GM23338 (cell line): ENCODE results near the gene DHDDS. TPM values are rescaled to one million over a fixed set of nuclear protein-coding genes. Genes with fewer than 3 reads are reported as not detected.

ENCODE experiments used
- ATAC-seq: fragments of 200-7000 bp; cut with Tn5 transposase; 3 replicates; pipeline ENCODE4 v1.9.1; 2020
- DNase-seq: peaks from one replicate; pipeline ENCODE4 v3.0.0-alpha.2; 2015; ENCODE audit warnings: low spot score
- H2AFZ ChIP-seq: fragments of 200-600 bp; sonication (generic); 2 replicates; pipeline ENCODE4 v1.8.0; 2016; ENCODE audit warnings: antibody characterized with exemption, mild to moderate bottlenecking, moderate library complexity
- H3F3A ChIP-seq: fragments of 200-600 bp; sonication (generic); replicated peaks from 2 replicates; pipeline ENCODE4 v1.8.0; 2017; ENCODE audit warnings: antibody characterized with exemption, mixed run types, low read depth
- H3K27ac ChIP-seq: fragments of 200-600 bp; sonication (generic); 2 replicates; pipeline ENCODE4 v1.6.1; 2016; ENCODE audit warnings: low read depth
- H3K27me3 ChIP-seq: fragments of 200-600 bp; sonication (generic); 2 replicates; pipeline ENCODE4 v1.8.0; 2016; ENCODE audit warnings: mild to moderate bottlenecking, mixed run types, moderate library complexity; ENCODE audit not compliant: insufficient read depth
- H3K36me3 ChIP-seq: fragments of 200-600 bp; sonication (generic); 2 replicates; pipeline ENCODE4 v1.8.0; 2016; ENCODE audit warnings: mild to moderate bottlenecking; ENCODE audit not compliant: insufficient read depth
- H3K4me1 ChIP-seq: fragments of 200-600 bp; sonication (generic); 2 replicates; pipeline ENCODE4 v1.8.0; 2016; ENCODE audit warnings: mild to moderate bottlenecking, moderate library complexity; ENCODE audit not compliant: insufficient read depth
- H3K4me2 ChIP-seq: fragments of 200-600 bp; sonication (generic); 2 replicates; pipeline ENCODE4 v1.7.1; 2017; ENCODE audit warnings: mixed run types
- H3K4me3 ChIP-seq: fragments of 200-600 bp; sonication (generic); 2 replicates; pipeline ENCODE4 v1.6.1; 2016; ENCODE audit warnings: mixed run types
- H3K79me2 ChIP-seq: fragments of 200-600 bp; sonication (generic); replicated peaks from 2 replicates; pipeline ENCODE4 v1.8.0; 2017; ENCODE audit warnings: mild to moderate bottlenecking; ENCODE audit not compliant: insufficient read depth
- H3K9me2 ChIP-seq: fragments of 200-600 bp; sonication (generic); 2 replicates; pipeline ENCODE4 v1.8.0; 2017; ENCODE audit not compliant: insufficient read depth
- H4K20me1 ChIP-seq: fragments of 200-600 bp; sonication (generic); replicated peaks from 2 replicates; pipeline ENCODE4 v1.8.0; 2017; ENCODE audit warnings: mild to moderate bottlenecking; ENCODE audit not compliant: insufficient read depth
- H3K27ac Mint-ChIP-seq: 2 replicates; pipeline ENCODE4 v1.8.0; 2020; ENCODE audit warnings: inconsistent platforms, mild to moderate bottlenecking, moderate library complexity, mixed read lengths
- H3K27me3 Mint-ChIP-seq: 3 replicates; pipeline ENCODE4 v1.8.0; 2022; ENCODE audit warnings: low read depth, mild to moderate bottlenecking, moderate library complexity, mixed read lengths, inconsistent platforms; ENCODE audit not compliant: insufficient read depth, poor library complexity
- H3K36me3 Mint-ChIP-seq: 3 replicates; pipeline ENCODE4 v1.8.0; 2021; ENCODE audit warnings: low read depth, mild to moderate bottlenecking, inconsistent platforms, moderate library complexity, mixed read lengths
- H3K4me1 Mint-ChIP-seq: 3 replicates; pipeline ENCODE4 v1.8.0; 2020; ENCODE audit warnings: mild to moderate bottlenecking, inconsistent platforms, mixed read lengths
- H3K4me3 Mint-ChIP-seq: 3 replicates; pipeline ENCODE4 v1.8.0; 2021; ENCODE audit warnings: moderate library complexity, mild to moderate bottlenecking, inconsistent platforms, mixed read lengths
- H3K9me3 Mint-ChIP-seq: 3 replicates; pipeline ENCODE4 v1.8.0; 2020; ENCODE audit warnings: moderate library complexity, mild to moderate bottlenecking, inconsistent platforms, mixed read lengths
- CREB1 ChIP-seq: fragments of 250-450 bp; sonication (Bioruptor Pico); IDR thresholded peaks from 2 replicates; pipeline ENCODE4 v1.5.0; 2020; ENCODE audit warnings: low read depth, mild to moderate bottlenecking, moderate library complexity
- CTCF ChIP-seq, 2 experiments: fragments of 200-600 bp in 1 of 2; sonication (generic) in 1 of 2; conservative IDR thresholded peaks; 2 replicates each; pipeline versions ENCODE4 v1.5.1 to v1.6.1; 2016 to 2017; ENCODE audit warnings: antibody characterized with exemption in 2 of 2, low read depth in 2 of 2, mild to moderate bottlenecking in 2 of 2, moderate library complexity in 1 of 2
- ETS1 ChIP-seq: IDR thresholded peaks from 2 replicates; pipeline ENCODE4 v1.6.1; 2016; ENCODE audit warnings: antibody characterized with exemption
- EZH2 ChIP-seq: fragments of 200-600 bp; sonication (generic); IDR thresholded peaks from one replicate; pipeline ENCODE4 v1.8.0; 2017; ENCODE audit warnings: antibody characterized with exemption, mild to moderate bottlenecking, low read depth; ENCODE audit not compliant: unreplicated experiment
- EZH2phosphoT487 ChIP-seq: fragments of 200-600 bp; sonication (generic); IDR thresholded peaks from one replicate; pipeline ENCODE4 v1.8.1; 2018; ENCODE audit warnings: antibody characterized with exemption; ENCODE audit not compliant: unreplicated experiment
- JUNB ChIP-seq: IDR thresholded peaks from one replicate; pipeline ENCODE4 v1.6.1; 2016; ENCODE audit warnings: antibody characterized with exemption; ENCODE audit not compliant: unreplicated experiment
- NANOG ChIP-seq: IDR thresholded peaks from 2 replicates; pipeline ENCODE4 v1.6.1; 2016; ENCODE audit warnings: antibody characterized with exemption, borderline replicate concordance
- POLR2AphosphoS5 ChIP-seq: IDR thresholded peaks from 2 replicates; pipeline ENCODE4 v1.6.1; 2016; ENCODE audit warnings: antibody characterized with exemption, low read depth
- REST ChIP-seq: IDR thresholded peaks from one replicate; pipeline ENCODE4 v1.6.1; 2018; ENCODE audit warnings: antibody characterized with exemption; ENCODE audit not compliant: unreplicated experiment
- STAT1 ChIP-seq: IDR thresholded peaks from one replicate; pipeline ENCODE4 v1.6.1; 2016; ENCODE audit warnings: antibody characterized with exemption; ENCODE audit not compliant: unreplicated experiment
- ZNF114 ChIP-seq: fragments of 250-450 bp; sonication (Bioruptor Pico); IDR thresholded peaks from 2 replicates; pipeline ENCODE4 v1.5.0; 2020; ENCODE audit warnings: mild to moderate bottlenecking, moderate library complexity
- ZNF331 ChIP-seq: fragments of 250-450 bp; sonication (Bioruptor Pico); IDR thresholded peaks from 2 replicates; pipeline ENCODE4 v1.5.0; 2020; ENCODE audit warnings: low read depth, mild to moderate bottlenecking, moderate library complexity
- ZNF462 ChIP-seq: fragments of 250-450 bp; sonication (Bioruptor Pico); IDR thresholded peaks from 2 replicates; pipeline ENCODE4 v1.5.0; 2020; ENCODE audit warnings: mild to moderate bottlenecking, moderate library complexity
- polyA plus RNA-seq: library from polyadenylated mRNA; unstranded; fragments of >200 nt; fragmentation: Nextera tagmentation; extraction: Ambion mirVana; gene quantifications from 2 replicates; pipeline ENCODE4 v1.2.1, GENCODE V29; 2016
- total RNA-seq: library from RNA; depleted of rRNA; stranded (reverse); fragments of >200 nt; shearing (Covaris generic); gene quantifications from 2 replicates; pipeline ENCODE4 v1.2.3, GENCODE V29; 2014

The DHDDS gene
- total and polyA plus RNA-seq, 2 experiments from 2014 or later = 32.6 to 49.5 TPM

GRCh38 chr1:26483980-26484379, 51.9 kb downstream of the DHDDS start:
- Histone ChIP-seq H3K4me2 (no peak overlapping the region), H3K36me3 (peaks cover 4% of the 10 kb centered on the region; the same call in 1 of the 2 replicates), H3F3A (0 out of 2 replicates have a peak, but pooled peaks cover 3% of the 10 kb centered on the region), H2AFZ (no peak overlapping the region), H3K27me3 (no peaks in the 10 kb centered on the region), H3K4me3 (no peak overlapping the region), H3K9me2 (no peaks in the 10 kb centered on the region), H3K4me1 (no peaks in the 10 kb centered on the region), H3K79me2 (no peaks in the 10 kb centered on the region), H3K27ac (no peak overlapping the region), H4K20me1 (no peaks in the 10 kb centered on the region; the same call in 1 of the 2 replicates)
- no peak for ATAC-seq
- Mint-ChIP-seq H3K27ac (no peak overlapping the region), H3K27me3 (peaks cover 7% of the 10 kb centered on the region), H3K4me1 (peaks cover 3% of the 10 kb centered on the region; the same call in 1 of the 3 replicates), H3K36me3 (peaks cover 7% of the 10 kb centered on the region; the same call in 2 of the 3 replicates), H3K9me3 (no peaks in the 10 kb centered on the region), H3K4me3 (no peak overlapping the region; the same call in 2 of the 3 replicates)
- no peak for TF ChIP-seq ETS1
- TF ChIP-seq JUNB = no peak
- no peak for TF ChIP-seq ZNF331 (CRISPR knock-in tag)
- no peak for TF ChIP-seq REST
- no peak for TF ChIP-seq POLR2AphosphoS5
- TF ChIP-seq ZNF462 (CRISPR knock-in tag) = no peak
- no peak for TF ChIP-seq CTCF (conservative IDR thresholded peaks at IDR 0.05; ENCODE audit: low read depth in 2 of 2)
- TF ChIP-seq CREB1 (CRISPR knock-in tag) = no peak
- no peak for TF ChIP-seq EZH2phosphoT487
- TF ChIP-seq STAT1 = no peak
- TF ChIP-seq NANOG = no peak
- no peak for TF ChIP-seq ZNF114
- no peak for TF ChIP-seq EZH2
- DNase-seq = no peak
